ENCODE measurements around the gene KLKB1.
"Not testable (repeated sequence)": the region's sequence is repeated elsewhere in the genome, so short reads cannot be mapped to it uniquely, and the experiment has no call there.

The KLKB1 gene

DNA sequence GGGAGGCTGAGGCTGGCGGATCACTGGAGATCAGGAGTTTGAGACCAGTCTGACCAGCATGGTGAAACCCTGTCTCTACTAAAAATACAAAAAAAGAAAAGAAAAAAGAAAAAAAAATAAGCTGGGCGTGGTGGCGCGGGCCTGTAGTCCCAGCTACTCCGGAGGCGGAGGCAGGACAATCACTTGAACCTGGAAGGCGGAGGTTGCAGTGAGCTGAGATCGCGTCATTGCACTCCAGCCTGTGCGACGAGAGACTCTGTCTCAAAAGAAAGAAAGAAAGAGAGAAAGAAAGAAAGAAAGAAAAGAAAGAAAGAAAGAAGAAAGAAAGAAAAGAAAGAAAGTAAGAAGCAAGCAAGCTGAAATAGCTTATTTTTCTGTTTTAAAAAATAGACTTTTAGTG is 37.9 kb downstream of the KLKB1 start:
- not testable (repeated sequence) for DNase-seq (ENCODE audit: low read depth in 2 of 2)

DNA sequence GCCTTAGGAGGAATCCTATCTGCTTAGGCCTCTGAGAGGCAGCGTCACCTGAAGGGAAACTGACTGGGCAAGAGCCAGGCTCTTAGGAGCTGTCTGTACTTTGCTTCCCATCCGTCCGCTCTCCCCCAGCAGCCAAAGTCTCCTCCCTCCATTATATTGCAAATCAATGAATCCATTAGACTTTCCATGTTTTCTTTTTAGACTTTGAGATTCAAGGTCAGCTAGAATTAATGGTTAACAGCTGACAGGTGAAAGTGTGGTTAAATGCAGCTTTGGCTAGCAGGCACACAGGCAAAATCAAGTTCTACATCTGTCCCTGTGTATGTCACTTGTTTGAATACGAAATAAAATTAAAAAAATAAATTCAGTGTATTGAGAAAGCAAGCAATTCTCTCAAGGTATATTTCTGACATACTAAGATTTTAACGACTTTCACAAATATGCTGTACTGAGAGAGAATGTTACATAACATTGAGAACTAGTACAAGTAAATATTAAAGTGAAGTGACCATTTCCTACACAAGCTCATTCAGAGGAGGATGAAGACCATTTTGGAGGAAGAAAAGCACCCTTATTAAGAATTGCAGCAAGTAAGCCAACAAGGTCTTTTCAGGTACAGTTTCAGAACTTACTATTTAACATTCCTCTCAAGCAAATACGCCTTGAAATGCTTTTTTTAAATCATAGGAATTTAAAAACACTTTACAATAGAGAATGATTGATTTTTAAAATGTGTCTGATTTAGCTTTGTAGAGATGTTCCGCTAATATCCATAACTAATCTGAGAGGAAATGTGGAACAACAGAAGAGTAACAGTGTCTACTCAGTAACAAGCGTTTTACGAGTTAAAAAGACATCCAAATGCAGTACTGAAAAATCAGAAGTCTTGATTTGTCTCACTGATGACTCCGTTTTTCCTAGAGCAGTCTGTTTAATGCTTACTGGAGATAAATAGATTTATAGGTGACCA is 38.7 kb downstream of the KLKB1 start, which contains the start of gene F11:
F11 (plus strand) TSS at position 507 of the 970 bp plus-strand sequence. CDS start 948 bp downstream, outside the sequence.
- no peak for DNase-seq (ENCODE audit: low read depth in 2 of 2)

DNA sequence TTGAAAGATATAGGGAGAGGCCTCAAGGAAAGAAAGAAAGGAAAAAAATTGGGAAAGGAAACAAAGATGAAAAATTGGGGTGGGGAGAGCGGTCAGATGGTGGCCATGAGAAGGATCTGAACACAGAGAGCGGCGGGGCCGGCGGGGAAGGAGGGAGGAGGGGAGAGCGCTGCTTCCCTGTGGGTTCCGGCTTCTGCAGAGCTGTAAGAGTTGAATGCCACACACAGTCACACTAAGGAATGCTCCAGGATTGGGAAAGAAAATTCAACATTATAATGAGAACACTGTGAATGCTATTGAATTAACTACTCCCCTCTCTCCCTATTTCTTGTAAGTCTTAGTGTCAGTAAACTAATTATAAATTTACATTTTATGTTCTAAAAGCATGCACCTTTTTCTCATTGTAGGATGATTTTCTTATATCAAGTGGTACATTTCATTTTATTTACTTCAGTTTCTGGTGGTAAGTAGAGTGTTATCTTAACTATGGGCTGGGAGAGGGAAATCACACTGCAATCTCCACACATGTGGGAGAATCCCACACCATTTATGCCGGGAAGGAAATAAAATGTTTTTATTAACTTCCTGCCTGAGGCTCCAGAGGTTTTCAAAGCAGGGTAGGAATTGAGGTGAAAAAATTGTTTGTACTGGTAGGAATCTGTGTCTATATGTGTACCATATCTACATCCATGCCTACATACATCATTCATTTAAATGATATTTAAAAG is 39.6 kb downstream of the KLKB1 start:
- no peak for DNase-seq (ENCODE audit: low read depth in 2 of 2)

DNA sequence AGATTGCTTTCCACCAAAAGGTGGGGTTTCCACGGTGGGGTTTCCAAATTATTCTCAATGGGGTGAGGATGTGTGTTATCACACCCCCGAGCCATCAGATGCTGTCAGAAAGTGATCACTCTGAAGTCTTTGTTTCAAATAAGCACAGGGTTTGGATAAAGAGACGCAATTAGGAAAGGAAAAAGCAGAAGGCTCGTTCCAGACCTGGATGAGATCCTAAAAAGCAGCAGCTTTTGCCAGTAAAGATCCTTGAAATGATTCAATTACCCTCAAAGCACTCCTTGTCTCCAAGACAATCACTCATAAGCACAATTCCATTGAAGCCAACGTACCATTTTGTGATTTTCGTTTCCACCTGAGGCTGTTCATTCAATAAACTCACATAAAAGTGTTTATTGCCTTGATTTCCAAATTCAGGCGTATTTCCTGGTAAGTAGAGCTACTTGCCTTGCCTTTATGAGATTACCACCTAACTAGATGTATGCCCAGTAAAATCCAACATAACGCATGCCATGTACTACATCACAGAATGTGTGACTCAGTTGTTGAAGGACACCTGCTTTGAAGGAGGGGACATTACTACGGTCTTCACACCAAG is 43.9 kb downstream of the KLKB1 start:
- no peak for DNase-seq (ENCODE audit: low read depth in 2 of 2)

DNA sequence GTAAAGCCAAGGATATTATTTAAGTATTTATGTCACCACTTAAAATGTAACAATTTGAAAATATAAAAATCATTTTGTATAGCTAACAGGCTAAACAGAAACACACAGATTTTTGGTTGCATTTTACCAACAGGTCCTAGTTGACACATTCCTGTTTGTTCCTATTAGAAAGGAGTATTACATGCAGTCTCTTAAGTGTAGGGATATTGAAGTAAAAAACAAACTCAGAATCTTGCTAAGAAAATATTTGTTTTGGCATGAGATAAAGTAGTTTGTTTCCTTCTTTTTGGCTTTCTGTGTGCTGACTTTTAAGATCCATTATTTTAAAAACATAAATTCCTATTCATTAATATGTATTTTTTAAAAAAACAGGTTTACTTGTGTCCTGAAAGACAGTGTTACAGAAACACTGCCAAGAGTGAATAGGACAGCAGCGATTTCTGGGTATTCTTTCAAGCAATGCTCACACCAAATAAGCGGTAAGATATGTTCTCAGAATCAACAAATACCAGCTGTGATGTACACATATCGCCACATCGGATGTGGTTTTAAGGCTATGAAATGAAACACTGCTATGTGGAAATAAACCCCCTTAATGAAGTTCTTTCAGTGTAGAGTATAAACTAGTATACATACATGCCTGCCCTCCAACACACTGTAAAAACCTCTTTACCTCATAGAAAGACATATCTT is 45.5 kb downstream of the KLKB1 start:
- DNase-seq (ENCODE audit: low read depth in 2 of 2) = no peak

DNA sequence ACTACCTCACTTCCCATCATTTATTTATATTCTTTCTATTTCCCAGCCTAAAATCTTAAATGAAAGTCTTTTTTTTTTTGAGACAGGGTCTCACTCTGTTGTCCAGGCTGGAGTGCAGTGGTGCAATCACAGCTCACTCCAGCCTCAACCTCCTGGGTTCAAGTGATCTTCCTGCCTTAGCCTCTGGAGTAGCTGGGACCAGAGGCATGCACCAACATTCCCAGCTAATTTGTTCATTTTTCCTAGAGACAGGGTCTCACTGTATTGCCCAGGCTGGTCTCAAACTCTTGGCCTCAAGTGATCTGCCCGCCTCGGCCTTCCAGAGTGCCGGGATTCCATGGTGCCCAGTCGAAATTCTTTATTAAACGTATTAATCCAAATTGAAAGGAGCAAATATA is 46.1 kb downstream of the KLKB1 start:
- not testable (repeated sequence) for DNase-seq (ENCODE audit: low read depth in 2 of 2)

DNA sequence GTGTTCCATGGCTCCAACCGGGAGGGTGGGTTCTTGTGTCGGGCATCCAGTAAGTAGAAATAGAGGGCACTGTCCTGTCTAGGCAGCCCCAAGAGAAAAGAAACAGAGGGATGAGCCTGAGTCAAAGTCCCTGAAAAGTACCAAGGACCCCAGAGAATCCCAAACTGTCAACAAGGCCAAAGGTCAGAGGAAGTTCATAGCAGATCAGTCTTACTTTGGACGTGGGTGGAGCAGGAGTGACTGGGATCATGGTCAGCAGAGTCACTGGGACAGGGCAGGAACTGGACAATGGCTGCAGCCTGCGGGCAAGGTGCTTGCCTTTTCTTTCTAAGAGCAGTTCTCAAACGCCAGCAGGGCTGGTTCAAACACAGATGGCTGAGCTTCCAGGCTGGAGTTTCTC is 56.0 kb downstream of the KLKB1 start:
- DNase-seq (ENCODE audit: low read depth in 2 of 2) = no peak

DNA sequence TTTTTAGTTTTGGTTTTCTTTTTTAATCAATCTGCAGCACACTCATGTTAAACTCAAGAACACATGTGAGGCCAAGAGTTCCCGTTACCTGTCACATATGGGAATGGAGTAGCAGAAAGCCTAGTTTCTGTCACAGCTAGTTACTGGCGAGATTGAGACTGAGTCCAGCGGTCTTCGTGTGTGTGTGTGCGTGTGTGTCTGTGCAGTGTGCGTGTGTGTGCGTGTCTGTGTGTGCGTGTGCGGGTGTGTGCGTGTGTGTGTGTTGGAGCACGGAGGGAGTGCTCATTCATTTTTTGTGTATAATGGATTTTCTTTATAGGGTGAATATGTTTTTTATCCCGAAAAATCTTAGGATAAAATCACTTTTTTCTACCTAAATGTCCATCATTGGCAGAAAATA is 57.8 kb downstream of the KLKB1 start:
- no peak for DNase-seq (ENCODE audit: low read depth in 2 of 2)

DNA sequence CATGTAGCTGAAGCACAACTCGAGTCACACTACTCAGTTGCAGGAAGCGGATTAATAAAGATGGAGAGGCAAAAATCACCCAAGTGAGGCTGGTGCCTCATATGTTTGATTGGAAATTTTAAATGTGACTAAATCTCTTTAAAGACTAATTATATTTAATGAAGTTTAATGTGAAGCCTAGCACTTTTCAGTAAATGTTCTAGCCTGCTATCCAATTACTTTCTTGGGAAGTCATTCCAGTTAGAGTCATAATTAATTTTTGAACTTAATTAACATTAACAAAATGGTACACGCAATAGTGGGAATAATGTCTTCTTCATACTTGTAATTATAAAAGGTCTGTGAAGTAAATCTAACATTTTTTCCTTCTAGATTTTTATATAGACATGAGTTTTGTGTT is 59.3 kb downstream of the KLKB1 start:
- no peak for DNase-seq (ENCODE audit: low read depth in 2 of 2)

DNA sequence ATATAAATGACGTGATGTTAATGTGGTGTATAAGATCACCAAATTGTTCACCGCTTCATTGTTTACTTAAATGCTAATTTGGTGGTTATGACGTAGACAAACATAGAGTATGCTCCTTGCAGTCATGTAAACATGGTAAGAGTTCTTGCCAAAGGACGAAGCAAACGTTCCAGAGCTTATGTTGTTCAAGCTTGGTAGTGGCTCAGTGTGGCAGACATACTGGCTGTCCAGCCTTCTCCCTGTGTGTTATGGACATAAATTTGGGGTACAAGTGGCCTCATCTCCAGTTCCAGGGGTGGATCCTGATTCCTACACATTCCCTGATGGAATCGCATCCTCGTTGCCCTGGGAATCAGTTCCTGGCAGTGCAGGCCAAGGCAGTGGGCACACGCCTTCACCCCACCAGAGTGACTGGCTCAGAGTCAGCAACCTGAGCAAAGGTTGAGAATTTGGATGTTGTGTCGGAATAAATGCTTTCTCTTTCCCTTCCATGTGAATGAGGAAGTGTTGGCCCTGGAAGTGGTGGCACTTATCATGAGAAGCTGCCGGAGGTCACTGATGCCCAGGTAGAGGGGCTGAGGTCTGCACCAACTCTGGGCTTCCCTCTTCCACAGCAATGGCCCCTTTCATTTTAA is 64.1 kb downstream of the KLKB1 start:
- DNase-seq (ENCODE audit: low read depth in 2 of 2) = no peak

DNA sequence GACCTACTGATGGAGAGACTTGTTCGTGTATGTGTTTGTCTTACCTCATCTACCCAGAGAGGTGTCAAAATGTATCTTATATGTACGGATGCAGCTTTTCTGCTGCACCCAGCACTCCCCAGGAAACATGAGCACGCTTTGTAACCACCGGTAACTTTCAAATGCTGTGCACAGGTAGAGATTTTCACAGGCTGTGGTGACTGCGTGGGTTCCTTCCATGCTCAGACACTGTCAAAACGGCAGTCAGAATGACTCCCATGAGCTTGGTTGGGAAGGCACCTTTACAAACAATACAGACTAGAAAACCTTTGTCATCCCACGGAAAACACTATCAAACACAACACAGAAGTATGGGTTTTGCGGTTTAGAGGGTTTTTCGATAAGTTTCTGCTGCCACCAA is 66.9 kb downstream of the KLKB1 start:
- no peak for DNase-seq (ENCODE audit: low read depth in 2 of 2)

DNA sequence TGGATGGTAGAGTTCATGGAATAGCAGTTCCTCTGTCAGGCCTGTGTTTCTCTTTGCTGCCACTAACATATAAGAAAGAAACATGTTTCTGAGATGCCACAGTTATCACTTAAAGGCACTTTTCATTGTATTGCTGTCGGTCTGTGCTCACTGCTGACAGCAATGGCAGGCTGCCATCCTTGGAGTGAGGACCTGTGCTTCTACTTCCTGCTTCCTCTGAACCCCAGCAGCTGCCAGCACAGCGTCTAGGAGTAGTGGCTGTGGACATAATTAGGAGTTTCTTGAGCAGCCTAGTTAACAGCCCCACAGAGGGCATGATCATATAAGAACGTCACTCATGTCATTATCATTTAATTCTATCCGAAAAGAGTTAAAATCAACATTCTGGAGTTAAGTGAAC is 69.2 kb downstream of the KLKB1 start:
- no peak for DNase-seq (ENCODE audit: low read depth in 2 of 2)

DNA sequence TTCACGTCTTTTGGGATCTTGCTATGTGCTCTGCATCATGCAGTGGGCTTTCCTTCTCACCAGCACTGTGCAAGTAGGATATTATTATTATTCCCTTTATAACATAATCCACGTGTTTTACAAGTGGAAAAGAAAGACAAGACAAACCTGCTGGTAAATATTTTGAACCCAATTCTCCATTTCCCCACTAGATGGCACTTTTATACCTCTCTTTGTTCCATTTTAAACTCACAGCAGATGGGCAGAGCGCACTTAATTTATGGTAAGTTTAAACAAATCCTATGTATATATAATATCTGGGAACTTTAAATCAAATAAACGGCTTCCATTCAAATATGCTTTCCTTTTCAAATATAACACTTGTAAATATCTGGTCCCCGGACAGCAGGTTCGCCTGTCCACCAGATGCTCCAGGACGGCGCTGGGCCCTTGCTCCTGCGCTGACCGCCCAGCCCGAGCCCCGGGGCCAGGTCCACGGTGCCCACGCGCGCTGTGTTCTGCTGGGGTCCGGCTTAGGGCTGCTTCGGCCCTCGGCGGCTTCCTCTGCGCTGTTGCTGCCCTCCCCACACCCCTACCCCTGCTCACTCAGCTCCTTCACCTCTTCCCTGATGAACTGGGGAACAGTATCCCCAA is 69.8 kb downstream of the KLKB1 start:
- no peak for DNase-seq (ENCODE audit: low read depth in 2 of 2)

DNA sequence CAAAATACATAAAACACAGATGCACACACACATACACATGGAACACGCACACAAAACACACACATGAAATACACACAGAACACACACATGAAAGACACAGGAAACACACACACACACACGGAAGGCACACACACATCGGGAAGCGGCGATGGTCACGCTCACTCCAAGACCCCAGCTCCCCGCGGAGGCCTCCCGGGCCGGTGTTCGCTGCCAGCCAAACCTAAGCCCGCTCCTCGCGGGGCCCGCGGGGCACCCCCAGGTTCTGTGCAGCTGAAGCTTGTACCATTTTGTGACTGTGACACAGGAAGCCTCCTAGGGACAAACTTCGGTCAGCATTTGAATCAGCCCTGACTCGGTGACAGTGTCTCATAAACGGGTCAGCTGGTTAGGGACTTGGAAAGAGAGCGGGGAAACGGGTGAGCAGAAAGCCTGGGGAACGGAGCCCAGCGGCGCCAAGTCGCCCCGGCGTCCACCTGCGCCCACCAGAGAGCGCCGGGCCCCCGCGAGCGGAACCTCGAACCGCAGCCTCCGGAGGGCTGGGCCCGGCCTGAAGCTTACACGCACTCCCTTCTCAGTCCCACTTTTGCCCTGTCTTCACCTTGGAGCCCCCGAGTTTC is 70.8 kb downstream of the KLKB1 start:
- DNase-seq (ENCODE audit: low read depth in 2 of 2) = no peak

DNA sequence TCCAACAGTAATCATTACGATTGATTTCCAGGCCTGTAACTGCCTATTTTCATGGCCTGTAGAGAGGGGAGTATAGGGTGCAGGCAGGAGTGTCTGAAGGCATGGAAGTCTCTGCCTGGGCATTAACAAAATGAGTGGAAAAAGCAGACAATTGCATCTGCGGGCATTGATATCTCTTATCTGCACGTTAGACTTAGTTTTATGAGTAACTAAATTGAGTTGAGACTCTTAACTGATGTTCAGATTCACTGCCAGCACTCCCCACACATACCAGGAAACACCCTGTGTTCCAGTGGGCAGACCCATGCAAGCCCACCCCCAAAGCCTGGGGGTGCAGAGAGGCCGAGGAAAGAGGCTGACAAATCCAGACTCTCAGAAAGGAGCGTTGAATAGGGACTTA is 72.0 kb downstream of the KLKB1 start:
- DNase-seq (ENCODE audit: low read depth in 2 of 2) = no peak

DNA sequence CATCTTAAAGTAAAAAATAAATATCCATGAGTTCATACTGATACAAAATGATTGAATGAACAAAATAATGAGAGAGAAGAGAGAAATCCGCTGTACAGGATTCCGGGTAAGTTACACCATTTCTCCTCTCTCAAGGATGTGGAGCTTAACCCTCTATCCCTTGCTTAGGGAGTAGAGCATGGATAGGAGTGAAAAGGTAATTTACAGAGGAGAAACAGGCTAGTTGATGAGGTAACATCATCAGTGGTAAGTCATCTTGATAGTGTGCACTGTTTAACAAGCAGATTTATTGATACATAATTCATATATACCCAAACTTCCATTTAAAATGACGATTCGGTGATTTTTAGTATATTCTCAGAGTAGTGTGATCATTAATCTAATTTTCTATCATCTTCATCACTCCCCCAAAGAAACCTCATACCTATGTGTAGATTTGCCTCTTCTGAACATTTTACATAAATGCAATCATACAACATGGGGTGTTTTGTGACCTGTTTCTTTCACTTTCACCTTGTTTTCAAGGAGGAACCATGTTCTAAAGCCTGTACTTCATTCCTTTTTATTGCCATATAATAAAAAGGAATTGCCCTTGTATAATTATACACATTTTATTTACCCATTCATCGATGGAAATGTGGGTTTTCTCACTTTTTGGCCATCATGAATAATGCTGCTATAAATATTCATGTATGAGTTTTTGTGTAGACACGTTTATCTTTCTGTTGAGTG is 73.5 kb downstream of the KLKB1 start:
- no peak for DNase-seq (ENCODE audit: low read depth in 2 of 2)

DNA sequence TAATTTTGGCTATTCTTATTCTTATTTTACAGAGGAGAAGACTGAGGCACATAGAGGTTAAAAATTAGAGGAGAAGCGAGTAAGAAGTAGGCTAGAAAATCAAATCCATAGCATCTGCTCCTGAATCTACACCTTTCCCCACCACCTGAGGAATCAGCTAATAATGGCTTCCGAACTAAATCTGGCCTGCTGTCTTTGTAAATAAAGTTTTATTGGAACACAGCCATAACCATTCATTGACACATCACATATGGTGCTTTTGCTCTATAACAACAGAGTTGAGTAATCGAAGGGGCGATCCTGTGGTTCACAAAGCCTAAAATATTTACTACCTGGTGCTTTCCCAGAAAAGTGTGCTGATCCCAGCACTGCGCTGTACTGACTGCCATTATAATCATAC is 76.9 kb downstream of the KLKB1 start:
- no peak for DNase-seq (ENCODE audit: low read depth in 2 of 2)

DNA sequence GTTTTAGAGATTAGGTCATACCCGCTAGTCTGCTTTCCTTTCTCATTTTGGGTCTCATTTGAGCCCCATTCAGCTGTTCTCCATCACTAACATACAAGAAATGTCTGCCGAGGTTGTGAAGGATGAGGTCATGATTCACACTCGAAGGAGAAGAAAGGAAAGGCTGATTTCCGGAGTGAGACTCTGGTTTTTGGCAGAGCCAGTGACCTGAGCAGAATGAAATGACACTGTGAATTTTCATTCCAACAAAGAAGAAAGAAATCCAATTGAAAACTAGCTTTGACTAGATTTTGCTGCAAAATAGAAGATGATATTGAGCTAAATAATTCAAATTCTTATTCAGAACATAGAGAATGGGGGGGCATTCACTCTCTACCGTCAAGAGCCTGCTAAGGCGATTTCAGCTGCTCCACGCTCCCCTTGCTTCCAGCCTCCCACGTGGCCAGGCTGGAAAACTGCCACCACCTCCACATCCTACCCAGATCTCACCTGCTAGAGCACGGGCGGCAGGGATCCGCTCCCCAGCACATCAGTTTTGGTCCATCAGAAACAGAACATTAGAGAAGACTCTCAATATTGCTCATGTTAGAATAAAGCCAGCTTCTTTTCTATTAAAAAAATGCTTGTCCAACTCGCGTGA is 77.7 kb downstream of the KLKB1 start:
- no peak for DNase-seq (ENCODE audit: low read depth in 2 of 2)

DNA sequence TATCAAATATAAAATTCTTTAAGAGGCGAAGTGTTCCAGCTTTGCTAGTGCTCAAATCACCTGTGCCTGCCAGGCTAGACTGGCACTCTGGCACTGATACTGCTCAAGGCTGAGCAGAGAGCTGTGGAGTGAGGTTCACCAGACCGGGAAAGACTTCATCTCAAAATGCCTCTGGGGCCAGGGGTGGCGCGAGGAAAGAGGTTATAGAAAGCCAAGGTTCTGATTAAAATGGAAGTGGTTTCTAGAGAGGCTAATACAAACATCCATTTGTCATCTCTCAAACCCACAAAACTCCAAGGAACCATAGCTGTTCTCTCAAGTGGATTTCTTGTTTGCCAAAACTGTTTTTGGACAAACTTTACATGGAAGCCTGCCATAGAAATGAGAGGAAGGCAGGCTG is 80.2 kb downstream of the KLKB1 start:
- no peak for DNase-seq (ENCODE audit: low read depth in 2 of 2)

Data from stimulated activated CD4-positive, alpha-beta T cell treated with anti-CD3 and anti-CD28 coated beads, Interleukin-15, amount 100 ng/mL, for 48 hours (primary cell).